Liver (tissue), 9 donors: ENCODE measurements around the gene CENPL. TPM values are rescaled to one million over a fixed set of nuclear protein-coding genes. Genes with fewer than 3 reads are reported as not detected.

Experiments
- DNase-seq: peaks from one replicate; pipeline ENCODE4 v3.0.0-alpha.2; 2017; ENCODE audit warnings: low spot score
- H3K27ac ChIP-seq, 2 donors: one replicate each; pipeline ENCODE4 v1.7.0; 2013; ENCODE audit warnings: inconsistent platforms in 2 of 2, low read length in 2 of 2, control low read depth in 1 of 2, low read depth in 1 of 2, mild to moderate bottlenecking in 1 of 2
- H3K27me3 ChIP-seq, 4 donors: one replicate each; pipeline versions ENCODE4 v1.6.1 to v1.7.0; 2013; ENCODE audit warnings: low read length in 3 of 4, inconsistent platforms in 1 of 4, mild to moderate bottlenecking in 1 of 4, moderate library complexity in 1 of 4; ENCODE audit not compliant: control insufficient read depth in 4 of 4, insufficient read depth in 4 of 4
- H3K36me3 ChIP-seq, 4 donors: one replicate each; pipeline versions ENCODE4 v1.6.1 to v1.7.0; 2013; ENCODE audit warnings: low read length in 3 of 4, mild to moderate bottlenecking in 3 of 4, low read depth in 1 of 4, moderate library complexity in 1 of 4; ENCODE audit not compliant: control insufficient read depth in 4 of 4, insufficient read depth in 3 of 4
- H3K4me1 ChIP-seq, 4 donors: one replicate each; pipeline versions ENCODE4 v1.6.1 to v1.7.0; 2013; ENCODE audit warnings: low read length in 3 of 4, mild to moderate bottlenecking in 3 of 4, moderate library complexity in 1 of 4; ENCODE audit not compliant: control insufficient read depth in 4 of 4, insufficient read depth in 4 of 4
- H3K4me3 ChIP-seq, 3 donors: one replicate each; pipeline versions ENCODE4 v1.6.1 to v1.7.0; 2013; ENCODE audit warnings: low read length in 3 of 3, control low read depth in 1 of 3, low read depth in 1 of 3, mild to moderate bottlenecking in 1 of 3
- H3K9ac ChIP-seq, 2 donors: one replicate each; pipeline ENCODE4 v1.7.0; 2013; ENCODE audit warnings: low read length in 2 of 2, mild to moderate bottlenecking in 2 of 2, moderate library complexity in 2 of 2, control low read depth in 1 of 2, low read depth in 1 of 2
- H3K9me3 ChIP-seq, 4 donors: one replicate each; pipeline versions ENCODE4 v1.6.1 to v1.7.0; 2013; ENCODE audit warnings: low read length in 3 of 4; ENCODE audit not compliant: control insufficient read depth in 4 of 4
- EGR1 ChIP-seq, 2 donors: IDR thresholded peaks; 2 replicates each; pipeline ENCODE4 v1.6.1; 2016 to 2018; ENCODE audit warnings: antibody characterized with exemption in 2 of 2, low read depth in 2 of 2
- FOXA1 ChIP-seq: IDR thresholded peaks from 2 replicates; pipeline ENCODE4 v1.6.1; 2016; ENCODE audit warnings: antibody characterized with exemption
- FOXA2 ChIP-seq: IDR thresholded peaks from 2 replicates; pipeline ENCODE4 v1.6.1; 2016; ENCODE audit warnings: antibody characterized with exemption
- GABPA ChIP-seq, 2 donors: IDR thresholded peaks in 1 of 2; conservative IDR thresholded peaks in 1 of 2; 2 replicates each; pipeline ENCODE4 v1.6.1; 2016; ENCODE audit warnings: antibody characterized with exemption in 2 of 2, mild to moderate bottlenecking in 1 of 2, moderate library complexity in 1 of 2
- HNF4G ChIP-seq: IDR thresholded peaks from 2 replicates; pipeline ENCODE4 v1.6.1; 2016; ENCODE audit warnings: antibody characterized with exemption
- JUND ChIP-seq, 2 donors: IDR thresholded peaks; 2 replicates each; pipeline ENCODE4 v1.6.1; 2016; ENCODE audit warnings: antibody characterized with exemption in 2 of 2
- NR2F2 ChIP-seq: IDR thresholded peaks from 2 replicates; pipeline ENCODE4 v1.6.1; 2016; ENCODE audit warnings: antibody characterized with exemption
- RAD21 ChIP-seq, 2 donors: IDR thresholded peaks; 2 replicates each; pipeline ENCODE4 v1.6.1; 2016; ENCODE audit warnings: antibody characterized with exemption in 2 of 2, mild to moderate bottlenecking in 2 of 2
- RXRA ChIP-seq, 2 donors: IDR thresholded peaks; 2 replicates each; pipeline ENCODE4 v1.6.1; 2017 to 2018; ENCODE audit warnings: antibody characterized with exemption in 2 of 2, mild to moderate bottlenecking in 1 of 2
- SP1 ChIP-seq: IDR thresholded peaks from 2 replicates; pipeline ENCODE4 v1.6.1; 2018; ENCODE audit warnings: antibody characterized with exemption, mild to moderate bottlenecking
- TAF1 ChIP-seq: conservative IDR thresholded peaks from 2 replicates; pipeline ENCODE4 v1.6.1; 2016; ENCODE audit warnings: antibody characterized with exemption, mild to moderate bottlenecking
- YY1 ChIP-seq: IDR thresholded peaks from 2 replicates; pipeline ENCODE4 v1.6.1; 2016; ENCODE audit warnings: antibody characterized with exemption, mild to moderate bottlenecking
- WGBS: extraction: QIAGEN DNeasy Blood & Tissue Kit; methylation state at CpG from one replicate; pipeline ENCODE4 v1.1.7; 2013; 5-methylcytosine and 5-hydroxymethylcytosine counted together
- polyA plus RNA-seq, 2 donors: library from polyadenylated mRNA; stranded (reverse) in 1 of 2; unstranded in 1 of 2; fragments of 200-250 nt in 1 of 2; fragments of >200 nt in 1 of 2; fragmentation: Nextera tagmentation in 1 of 2; extraction: Ambion mirVana in 1 of 2; gene quantifications; one replicate each; pipeline versions ENCODE4 v1.2.1 to v1.2.3, GENCODE V29; 2013 to 2015
- total RNA-seq, 2 donors: library from RNA; depleted of rRNA; stranded (reverse); fragments of >200 nt; gene quantifications; one replicate each; pipeline ENCODE4 v1.2.3, GENCODE V29; 2014
- TF ChIP-seq, protein P1 (sequence below): IDR thresholded peaks from 2 replicates; pipeline ENCODE4 v1.6.1; 2016; ENCODE audit warnings: antibody characterized with exemption, mild to moderate bottlenecking
- TF ChIP-seq, protein P2 (sequence below): IDR thresholded peaks from 2 replicates; pipeline ENCODE4 v1.6.1; 2016; ENCODE audit warnings: antibody characterized with exemption
- TF ChIP-seq, protein P3 (sequence below): fragments of 150-350 bp; IDR thresholded peaks from 2 replicates; pipeline ENCODE4 v1.5.1; 2017; ENCODE audit warnings: improper control_type of control experiment, low read depth, low read length; ENCODE audit not compliant: missing input control
- TF ChIP-seq, protein P4 (sequence below): IDR thresholded peaks from 2 replicates; pipeline ENCODE4 v1.6.1; 2016; ENCODE audit warnings: antibody characterized with exemption
- TF ChIP-seq, protein P5 (sequence below): IDR thresholded peaks from 2 replicates; pipeline ENCODE4 v1.6.1; 2016; ENCODE audit warnings: antibody characterized with exemption
- donor health status: healthy.
- donor health status: healthy.
- donor health status: healthy.
- donor health status: healthy.
- donor health status: healthy.

CENPL gene
- total and polyA plus RNA-seq, 4 donors, result 0.61 to 19.1 (median 1.2) TPM

DNA sequence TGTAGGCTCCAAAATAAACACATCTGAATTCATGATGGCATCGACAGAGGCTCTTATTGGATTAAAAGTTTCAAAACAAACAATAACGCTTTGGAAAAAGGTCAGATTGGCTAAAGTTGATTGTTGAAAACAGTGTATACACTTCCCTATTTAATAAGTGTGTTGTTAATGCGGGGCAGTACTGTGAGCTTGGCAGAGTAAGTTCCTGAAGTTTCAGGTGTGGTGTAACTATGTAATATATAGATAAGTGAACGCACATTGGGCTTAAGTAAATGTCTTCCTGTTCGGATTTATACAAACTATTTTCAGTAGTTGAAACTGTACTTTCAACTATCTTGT lies 44.3 kb upstream of the CENPL start:
- H3K27ac ChIP-seq, result peak overlapping the region; percentile 81 to 98
- under 1% methylated on average over 5 of the region's 5 CpGs for WGBS
- H3K9me3 ChIP-seq, result no peaks in the 10 kb centered on the region
- H3K4me3 ChIP-seq, result peak overlapping the region; percentile 73 to 89 (median 84)
- DNase-seq, result no peak
- no peaks in the 10 kb centered on the region for H3K27me3 ChIP-seq
- peaks cover 2 to 22% (median 12%) of the 10 kb centered on the region in 4 donors for H3K4me1 ChIP-seq
- TF ChIP-seq SP1, result peak; percentile 20
- no peak for TF ChIP-seq FOXA1
- no peak for TF ChIP-seq HNF4G
- TF ChIP-seq TAF1, result no peak
- TF ChIP-seq EGR1 (IDR thresholded peaks at IDR 0.05; ENCODE audit: low read depth in 2 of 2), result no peak
- peak; percentile 44 for TF ChIP-seq NR2F2
- TF ChIP-seq GABPA (IDR thresholded peaks at IDR 0.05 in 1 of 2, conservative IDR thresholded peaks at IDR 0.05 in 1 of 2), result no peak
- TF ChIP-seq, protein P1, sequence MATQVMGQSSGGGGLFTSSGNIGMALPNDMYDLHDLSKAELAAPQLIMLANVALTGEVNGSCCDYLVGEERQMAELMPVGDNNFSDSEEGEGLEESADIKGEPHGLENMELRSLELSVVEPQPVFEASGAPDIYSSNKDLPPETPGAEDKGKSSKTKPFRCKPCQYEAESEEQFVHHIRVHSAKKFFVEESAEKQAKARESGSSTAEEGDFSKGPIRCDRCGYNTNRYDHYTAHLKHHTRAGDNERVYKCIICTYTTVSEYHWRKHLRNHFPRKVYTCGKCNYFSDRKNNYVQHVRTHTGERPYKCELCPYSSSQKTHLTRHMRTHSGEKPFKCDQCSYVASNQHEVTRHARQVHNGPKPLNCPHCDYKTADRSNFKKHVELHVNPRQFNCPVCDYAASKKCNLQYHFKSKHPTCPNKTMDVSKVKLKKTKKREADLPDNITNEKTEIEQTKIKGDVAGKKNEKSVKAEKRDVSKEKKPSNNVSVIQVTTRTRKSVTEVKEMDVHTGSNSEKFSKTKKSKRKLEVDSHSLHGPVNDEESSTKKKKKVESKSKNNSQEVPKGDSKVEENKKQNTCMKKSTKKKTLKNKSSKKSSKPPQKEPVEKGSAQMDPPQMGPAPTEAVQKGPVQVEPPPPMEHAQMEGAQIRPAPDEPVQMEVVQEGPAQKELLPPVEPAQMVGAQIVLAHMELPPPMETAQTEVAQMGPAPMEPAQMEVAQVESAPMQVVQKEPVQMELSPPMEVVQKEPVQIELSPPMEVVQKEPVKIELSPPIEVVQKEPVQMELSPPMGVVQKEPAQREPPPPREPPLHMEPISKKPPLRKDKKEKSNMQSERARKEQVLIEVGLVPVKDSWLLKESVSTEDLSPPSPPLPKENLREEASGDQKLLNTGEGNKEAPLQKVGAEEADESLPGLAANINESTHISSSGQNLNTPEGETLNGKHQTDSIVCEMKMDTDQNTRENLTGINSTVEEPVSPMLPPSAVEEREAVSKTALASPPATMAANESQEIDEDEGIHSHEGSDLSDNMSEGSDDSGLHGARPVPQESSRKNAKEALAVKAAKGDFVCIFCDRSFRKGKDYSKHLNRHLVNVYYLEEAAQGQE, result no peak
- no peak for TF ChIP-seq RAD21 (IDR thresholded peaks at IDR 0.05)
- TF ChIP-seq, protein P2, sequence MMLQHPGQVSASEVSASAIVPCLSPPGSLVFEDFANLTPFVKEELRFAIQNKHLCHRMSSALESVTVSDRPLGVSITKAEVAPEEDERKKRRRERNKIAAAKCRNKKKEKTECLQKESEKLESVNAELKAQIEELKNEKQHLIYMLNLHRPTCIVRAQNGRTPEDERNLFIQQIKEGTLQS, result no peak
- TF ChIP-seq, protein P3, sequence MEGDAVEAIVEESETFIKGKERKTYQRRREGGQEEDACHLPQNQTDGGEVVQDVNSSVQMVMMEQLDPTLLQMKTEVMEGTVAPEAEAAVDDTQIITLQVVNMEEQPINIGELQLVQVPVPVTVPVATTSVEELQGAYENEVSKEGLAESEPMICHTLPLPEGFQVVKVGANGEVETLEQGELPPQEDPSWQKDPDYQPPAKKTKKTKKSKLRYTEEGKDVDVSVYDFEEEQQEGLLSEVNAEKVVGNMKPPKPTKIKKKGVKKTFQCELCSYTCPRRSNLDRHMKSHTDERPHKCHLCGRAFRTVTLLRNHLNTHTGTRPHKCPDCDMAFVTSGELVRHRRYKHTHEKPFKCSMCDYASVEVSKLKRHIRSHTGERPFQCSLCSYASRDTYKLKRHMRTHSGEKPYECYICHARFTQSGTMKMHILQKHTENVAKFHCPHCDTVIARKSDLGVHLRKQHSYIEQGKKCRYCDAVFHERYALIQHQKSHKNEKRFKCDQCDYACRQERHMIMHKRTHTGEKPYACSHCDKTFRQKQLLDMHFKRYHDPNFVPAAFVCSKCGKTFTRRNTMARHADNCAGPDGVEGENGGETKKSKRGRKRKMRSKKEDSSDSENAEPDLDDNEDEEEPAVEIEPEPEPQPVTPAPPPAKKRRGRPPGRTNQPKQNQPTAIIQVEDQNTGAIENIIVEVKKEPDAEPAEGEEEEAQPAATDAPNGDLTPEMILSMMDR, result no peak
- no peak for TF ChIP-seq JUND (IDR thresholded peaks at IDR 0.05)
- TF ChIP-seq, protein P4, sequence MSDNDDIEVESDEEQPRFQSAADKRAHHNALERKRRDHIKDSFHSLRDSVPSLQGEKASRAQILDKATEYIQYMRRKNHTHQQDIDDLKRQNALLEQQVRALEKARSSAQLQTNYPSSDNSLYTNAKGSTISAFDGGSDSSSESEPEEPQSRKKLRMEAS, result peak; percentile 49
- peak in 1 of 2 donors; percentile 27 for TF ChIP-seq RXRA (IDR thresholded peaks at IDR 0.05)
- TF ChIP-seq, protein P5, sequence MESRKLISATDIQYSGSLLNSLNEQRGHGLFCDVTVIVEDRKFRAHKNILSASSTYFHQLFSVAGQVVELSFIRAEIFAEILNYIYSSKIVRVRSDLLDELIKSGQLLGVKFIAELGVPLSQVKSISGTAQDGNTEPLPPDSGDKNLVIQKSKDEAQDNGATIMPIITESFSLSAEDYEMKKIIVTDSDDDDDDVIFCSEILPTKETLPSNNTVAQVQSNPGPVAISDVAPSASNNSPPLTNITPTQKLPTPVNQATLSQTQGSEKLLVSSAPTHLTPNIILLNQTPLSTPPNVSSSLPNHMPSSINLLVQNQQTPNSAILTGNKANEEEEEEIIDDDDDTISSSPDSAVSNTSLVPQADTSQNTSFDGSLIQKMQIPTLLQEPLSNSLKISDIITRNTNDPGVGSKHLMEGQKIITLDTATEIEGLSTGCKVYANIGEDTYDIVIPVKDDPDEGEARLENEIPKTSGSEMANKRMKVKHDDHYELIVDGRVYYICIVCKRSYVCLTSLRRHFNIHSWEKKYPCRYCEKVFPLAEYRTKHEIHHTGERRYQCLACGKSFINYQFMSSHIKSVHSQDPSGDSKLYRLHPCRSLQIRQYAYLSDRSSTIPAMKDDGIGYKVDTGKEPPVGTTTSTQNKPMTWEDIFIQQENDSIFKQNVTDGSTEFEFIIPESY, result peak; percentile 14
- TF ChIP-seq FOXA2, result peak; percentile 20
- peak; percentile 31 for TF ChIP-seq YY1
- H3K36me3 ChIP-seq, result peaks cover 4 to 22% (median 20%) of the 10 kb centered on the region in 4 donors
- peak overlapping the region; percentile 77 to 79 for H3K9ac ChIP-seq
